HG03196 (cell line): ENCODE measurements around the gene EVI5L.
"Not testable (repeated sequence)": the region's sequence is repeated elsewhere in the genome, so short reads cannot be mapped to it uniquely, and the experiment has no call there.

Experiments
- ATAC-seq: cut with Tn5 transposase; IDR thresholded peaks from one replicate; pipeline ENCODE4 v1.9.1; 2021; ENCODE audit not compliant: unreplicated experiment

Gene EVI5L

DNA sequence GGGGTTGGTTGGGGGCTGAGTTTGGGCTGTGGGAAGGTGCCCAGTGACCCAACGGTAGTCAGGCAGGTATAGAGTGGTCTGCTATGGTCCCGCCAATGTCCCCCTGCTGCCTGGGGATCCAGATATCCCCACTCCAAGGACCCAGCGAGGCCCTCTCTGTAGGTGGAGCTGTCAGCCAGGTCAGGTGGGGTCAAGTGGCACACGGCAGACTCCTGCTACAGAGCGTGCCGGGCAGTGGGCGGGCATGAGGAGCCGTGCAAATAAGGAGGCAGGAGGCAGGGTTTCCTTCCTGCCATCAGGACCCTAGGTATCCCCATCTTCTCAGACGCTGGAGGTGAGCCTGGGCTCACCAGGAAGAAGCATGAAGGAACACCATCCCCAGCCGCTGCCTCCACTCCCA, 14.9 kb downstream of the EVI5L start:
- no peak for ATAC-seq

DNA sequence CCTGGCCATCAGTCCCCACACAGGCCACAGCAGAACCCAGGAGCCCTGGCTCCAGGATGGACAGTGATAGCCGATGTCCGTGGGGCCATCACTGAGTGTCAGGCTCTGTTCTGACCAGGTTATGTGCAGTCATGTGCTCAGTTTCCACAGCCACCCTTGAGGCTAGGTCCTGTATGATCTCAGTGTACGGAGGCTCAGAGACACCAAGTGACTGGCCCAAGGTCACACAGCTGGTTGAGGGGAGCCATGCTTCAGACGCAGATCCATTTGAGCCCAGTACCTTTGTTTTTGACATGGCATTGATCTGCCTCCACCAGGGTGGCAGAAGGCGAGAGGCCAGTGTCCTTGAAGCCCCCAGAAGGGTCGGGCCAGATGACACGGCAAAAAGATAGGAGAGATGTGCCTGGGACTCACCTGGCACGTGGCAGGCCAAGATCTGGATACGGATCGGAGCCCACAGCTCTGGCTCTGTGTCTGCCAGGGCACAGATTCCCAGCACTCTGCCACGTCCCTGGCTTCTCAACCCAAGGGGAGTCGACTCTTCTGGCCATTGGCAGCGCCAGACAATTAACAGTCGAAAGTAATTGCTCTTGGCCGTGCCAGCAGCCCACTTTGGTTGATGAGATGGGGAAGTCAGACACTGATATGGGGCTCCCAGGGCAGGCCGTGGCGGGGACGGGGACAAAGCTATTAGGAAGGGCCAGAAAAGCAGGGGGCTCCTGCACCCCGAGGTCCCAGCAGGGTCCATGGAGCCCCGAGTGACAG, 15.6 kb downstream of the EVI5L start:
- no peak for ATAC-seq

DNA sequence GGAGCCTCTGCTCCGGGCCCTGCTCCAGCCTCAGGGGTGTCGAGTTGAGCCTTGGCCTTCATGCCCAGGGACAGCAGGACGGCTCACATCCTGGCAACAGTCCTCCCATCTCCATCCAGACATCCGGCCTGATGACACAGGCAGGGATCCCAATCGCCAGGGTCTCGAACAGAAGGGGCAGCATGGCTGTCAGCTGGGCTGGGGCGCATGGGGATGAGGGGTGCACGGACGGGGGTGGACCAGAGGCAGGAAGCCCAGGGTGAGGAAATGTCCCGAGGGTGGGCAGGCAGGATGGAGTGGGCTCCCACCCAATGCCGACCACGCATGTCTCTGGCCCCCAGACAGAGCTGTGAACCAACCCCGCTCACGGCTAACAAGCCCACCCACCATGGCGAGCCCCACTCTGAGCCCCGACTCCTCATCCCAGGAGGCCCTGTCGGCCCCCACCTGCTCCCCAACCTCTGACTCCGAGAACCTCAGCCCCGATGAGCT, 16.2 kb downstream of the EVI5L start:
- no peak for ATAC-seq

DNA sequence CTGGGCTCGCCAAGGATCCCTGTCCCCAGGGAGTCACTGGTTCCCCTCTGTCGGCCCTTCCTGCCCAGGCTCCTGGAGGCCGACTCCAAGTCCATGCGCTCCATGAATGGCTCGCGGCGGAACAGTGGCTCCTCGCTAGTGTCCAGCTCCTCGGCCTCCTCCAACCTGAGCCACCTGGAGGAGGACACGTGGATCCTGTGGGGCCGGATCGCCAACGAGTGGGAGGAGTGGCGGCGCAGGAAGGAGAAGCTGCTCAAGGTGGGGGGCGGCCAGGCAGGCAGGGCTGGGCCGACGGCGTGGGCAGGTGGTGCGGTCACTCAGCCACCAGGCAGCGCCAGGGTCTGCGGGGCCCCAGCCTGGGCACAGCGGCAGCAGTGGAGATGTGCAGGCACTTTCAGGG, 17.6 kb downstream of the EVI5L start:
- no peak for ATAC-seq

DNA sequence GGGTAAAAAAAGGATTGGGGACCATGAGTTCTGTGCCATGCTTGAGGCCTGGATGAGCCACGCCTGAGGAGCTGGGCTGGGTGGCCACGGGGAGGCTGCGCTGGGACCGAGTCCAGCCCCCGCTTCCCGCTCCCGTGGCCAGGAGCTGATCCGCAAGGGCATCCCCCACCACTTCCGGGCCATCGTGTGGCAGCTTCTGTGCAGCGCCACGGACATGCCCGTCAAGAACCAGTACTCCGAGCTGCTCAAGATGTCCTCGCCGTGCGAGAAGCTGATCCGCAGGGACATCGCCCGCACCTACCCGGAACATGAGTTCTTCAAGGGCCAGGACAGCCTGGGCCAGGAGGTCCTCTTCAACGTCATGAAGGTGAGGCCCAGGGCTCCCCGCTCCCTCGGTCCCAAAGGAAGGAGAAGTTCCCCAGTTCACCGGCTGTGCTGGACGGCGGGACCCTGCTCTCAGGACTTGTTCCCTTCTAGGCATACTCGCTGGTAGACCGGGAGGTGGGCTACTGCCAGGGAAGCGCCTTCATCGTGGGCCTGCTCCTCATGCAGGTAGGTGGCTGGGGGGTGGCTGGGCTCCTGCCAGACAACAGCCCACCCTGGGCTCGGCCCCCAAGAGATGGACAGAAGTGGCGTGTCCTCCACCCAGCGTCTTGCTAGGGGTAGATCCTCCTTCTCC, 18.9 kb downstream of the EVI5L start:
- ATAC-seq = no peak

DNA sequence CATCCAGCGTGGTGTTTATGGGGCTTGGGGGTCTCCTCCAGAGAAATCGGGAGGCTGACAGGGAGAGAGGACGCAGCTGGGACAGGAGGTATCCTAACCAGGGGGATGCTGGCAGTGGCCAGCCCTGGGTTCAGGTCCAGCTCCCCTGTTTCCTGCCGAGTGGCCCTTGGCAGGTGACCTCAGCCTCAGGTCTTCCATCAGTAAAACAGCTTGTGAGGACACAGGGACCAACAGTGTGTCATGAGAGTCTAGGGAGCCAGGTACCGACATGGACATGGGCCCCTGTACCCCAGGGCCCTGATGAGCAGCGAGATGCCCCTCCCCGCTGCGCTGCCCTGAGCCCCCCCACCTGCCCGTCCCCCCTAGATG, 19.6 kb downstream of the EVI5L start:
- no peak for ATAC-seq

DNA sequence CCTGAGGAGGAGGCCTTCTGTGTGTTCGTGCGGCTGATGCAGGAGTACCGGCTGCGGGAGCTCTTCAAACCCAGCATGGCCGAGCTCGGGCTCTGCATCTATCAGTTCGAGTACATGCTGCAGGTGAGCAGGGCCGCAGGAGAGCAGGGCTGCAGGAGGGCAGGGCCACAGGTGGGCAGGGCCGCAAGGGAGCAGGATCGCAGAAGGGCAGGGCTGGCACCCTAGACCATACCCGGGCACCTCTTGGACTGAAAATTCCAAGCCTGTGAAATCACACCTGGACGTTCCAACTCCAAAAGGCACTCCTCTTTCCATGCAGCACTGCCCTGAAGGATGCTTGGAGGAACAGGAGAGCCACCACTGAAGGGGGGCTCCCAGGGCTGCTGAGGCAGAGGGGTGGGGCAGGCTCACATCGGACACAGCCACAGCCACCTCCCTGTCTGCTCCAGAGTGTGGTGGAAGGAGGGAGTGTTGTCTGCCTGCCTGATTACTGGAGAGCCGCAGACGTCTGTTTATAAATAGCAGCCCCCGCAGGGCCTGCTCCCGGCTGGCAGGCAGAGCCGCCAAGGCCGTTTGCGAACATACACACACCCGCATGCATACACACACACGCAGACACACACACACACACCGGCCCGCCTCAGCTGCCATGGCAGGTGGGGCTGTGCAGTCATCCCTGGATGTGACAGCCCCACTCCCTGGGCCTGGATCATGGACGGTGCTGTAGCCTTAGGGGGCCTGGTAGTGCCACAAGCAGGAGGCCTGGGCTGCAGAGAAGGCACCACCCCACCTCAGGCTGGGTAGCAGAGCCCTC, 20.2 kb downstream of the EVI5L start:
- no peak for ATAC-seq

DNA sequence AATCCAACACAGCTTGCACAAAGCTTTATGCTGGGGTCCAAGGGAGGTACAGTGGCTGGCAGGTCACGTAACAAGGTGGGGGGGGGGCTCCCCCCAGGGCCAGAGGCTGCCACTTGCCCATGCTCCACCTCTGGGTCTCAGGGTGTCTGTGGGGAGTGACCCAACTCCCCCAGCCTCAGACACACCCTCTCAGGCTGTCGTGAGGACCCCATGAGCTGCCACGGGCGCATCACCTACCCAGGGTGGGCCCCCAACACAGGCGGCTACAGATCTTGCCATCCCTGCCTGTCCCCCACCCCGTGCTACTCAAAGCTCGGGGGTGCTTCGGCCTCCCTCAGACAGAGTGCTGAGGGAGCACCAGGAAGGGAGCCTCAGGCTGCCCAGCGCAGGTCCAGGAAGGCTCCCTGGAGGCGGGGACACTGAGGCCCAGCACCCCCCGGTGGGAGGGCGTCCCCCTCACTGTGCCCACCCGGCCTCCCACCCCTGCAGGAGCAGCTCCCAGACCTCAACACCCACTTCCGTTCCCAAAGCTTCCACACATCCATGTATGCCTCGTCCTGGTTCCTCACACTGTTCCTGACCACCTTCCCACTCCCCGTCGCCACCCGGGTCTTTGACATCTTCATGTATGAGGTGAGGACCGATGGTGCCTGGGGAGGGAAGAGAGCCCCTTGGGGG, 21.1 kb downstream of the EVI5L start:
- no peak for ATAC-seq

DNA sequence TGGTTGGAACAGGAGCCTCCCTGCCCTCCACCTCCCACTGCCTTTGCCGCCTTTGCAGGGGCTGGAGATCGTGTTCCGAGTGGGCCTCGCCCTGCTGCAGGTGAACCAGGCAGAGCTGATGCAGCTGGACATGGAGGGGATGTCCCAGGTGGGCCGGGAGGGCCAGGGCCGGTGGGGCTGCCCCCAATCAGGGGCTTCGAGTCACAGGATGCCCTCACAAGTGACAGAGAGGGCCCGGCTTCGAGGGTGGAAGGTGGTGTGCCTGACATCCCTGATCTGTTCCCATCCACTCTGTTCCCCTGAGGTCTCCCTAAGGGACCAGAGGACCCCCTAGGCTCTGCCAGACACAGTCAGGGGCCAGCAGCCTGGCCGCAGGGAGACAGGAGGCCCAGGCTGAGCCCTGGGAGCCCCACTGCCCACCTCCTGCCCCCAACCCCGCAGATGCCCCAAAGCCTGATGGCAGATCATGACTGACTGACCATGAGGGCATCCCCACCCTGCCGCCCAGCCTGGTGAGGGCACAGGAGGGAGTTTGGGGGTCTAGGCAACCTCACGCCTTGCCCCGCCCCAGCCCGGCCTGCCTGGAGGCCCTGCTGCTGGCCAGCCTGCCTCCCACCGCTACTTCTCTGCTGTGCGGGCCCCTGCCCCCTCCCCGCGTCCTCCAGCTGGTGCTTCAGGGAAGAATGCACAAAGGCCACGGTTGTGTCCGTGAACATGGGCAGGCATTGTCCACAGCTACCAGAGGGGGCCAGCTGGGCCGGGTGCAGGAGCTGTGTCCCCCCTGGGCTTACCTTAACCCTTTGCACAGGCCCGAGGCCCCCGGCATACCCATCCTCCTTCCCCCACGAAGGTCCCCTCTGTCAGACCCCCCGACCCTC, 21.8 kb downstream of the EVI5L start:
- ATAC-seq = no peak

DNA sequence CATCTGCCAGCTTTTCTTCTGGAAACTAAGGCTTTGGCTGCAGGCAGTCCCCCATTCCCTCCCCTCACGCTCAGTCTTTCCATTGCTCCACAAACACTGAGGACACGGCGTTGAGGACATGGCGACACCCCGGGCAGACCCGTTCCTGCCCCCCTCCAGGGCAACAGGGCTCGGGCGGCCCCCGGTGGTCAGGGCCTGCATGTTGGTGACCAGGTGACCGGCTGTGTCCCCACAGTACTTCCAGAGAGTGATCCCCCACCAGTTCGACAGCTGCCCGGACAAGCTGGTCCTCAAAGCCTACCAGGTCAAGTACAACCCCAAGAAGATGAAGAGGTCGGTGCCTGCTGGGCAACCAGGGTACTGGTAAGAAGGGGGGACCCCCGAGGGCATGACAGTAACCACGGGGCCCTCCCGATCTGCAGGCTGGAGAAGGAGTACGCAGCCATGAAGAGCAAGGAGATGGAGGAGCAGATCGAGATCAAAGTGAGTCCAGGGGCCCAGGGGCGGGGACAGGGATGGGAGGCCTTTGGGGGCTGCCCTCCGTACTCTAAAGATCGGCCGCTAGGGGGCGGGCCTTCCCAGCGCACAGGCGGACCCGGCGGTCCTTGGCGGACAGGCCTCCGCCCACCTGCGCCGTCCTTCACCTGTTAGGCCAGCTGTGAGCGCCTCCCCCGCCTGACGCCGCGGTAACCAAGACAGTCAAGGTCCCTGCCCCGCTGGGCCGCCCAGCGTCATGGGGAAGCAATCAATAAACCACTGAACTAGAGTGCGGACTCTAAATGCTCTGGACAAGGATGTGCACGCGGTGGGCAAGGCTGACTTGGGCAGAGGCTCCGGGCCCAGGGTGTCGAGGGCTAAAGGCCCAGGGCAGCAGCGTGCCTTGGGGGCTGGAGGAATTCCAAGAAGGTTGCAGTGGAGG, 23.1 kb downstream of the EVI5L start:
- ATAC-seq = no peak

DNA sequence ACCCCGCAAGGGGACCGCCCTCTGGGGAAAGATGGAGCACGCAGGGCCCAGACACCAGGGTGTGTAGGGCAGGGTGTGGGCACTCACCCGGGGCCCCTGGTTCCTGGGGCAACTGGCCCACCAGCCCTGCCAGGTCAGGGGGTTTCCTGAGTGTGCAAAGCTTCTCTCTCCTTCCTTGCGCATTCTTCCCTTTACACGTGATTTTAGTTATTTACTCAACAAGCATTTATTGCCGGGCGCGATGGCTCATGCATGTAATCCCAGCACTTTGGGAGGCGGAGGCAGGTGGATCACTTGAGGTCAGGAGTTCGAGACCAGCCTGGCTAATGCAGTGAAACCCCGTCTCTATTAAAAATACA, 23.7 kb downstream of the EVI5L start:
- ATAC-seq = no peak

DNA sequence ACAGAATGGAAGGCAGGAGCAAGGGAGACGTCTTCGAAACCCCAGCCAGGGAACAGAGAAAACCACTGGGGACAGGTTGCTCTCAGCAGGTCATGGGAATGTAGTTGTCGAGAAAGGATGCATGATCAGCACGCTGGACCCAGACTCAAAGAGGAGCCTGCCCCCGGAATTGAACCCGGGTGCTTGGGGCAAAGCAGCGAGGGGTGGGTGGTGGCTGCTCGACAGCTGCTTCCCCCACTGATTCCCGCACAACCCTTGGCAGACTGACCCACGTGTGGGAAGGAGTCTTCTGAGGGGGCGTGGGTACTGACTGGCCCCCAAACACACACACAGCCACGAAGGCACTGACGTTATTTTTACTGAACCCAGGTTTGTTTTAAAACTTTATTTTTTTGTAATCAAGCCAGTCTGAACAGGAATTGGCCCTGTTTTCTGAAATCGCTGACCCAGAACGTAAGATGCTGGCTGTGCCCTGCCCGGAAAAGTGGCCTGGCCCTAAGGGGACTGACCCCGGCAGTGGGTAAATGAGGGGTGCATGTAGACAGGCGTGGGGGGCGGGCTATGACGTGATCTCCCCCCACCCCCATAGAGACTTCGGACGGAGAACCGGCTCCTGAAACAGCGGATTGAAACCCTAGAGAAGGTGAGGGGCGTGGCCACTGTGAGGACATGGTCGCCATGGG, 25.5 kb downstream of the EVI5L start:
- no peak for ATAC-seq

DNA sequence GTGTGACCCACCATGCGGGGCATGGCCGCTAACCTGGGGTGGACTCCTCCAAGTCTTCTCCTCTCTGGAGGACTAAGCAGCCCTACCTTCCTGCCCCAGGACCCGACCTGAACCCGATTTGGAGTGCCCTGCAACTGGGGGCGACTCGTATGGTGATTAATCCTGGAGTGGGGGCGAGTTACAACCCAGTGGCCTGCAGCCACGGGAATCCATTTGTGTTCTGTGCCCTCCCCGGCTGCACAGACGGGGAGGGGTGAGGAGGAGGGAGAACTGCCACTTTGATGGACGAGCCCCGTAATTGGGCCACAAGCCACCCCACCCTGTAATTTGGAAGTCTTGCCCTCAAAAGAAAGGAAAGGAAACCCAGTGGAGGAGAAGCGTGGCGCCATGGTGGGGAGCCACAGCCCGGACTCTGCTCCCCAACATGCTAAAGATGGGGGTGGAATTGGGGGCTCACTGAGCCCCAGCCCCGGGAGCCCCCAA, 26.1 kb downstream of the EVI5L start:
- no peak for ATAC-seq

DNA sequence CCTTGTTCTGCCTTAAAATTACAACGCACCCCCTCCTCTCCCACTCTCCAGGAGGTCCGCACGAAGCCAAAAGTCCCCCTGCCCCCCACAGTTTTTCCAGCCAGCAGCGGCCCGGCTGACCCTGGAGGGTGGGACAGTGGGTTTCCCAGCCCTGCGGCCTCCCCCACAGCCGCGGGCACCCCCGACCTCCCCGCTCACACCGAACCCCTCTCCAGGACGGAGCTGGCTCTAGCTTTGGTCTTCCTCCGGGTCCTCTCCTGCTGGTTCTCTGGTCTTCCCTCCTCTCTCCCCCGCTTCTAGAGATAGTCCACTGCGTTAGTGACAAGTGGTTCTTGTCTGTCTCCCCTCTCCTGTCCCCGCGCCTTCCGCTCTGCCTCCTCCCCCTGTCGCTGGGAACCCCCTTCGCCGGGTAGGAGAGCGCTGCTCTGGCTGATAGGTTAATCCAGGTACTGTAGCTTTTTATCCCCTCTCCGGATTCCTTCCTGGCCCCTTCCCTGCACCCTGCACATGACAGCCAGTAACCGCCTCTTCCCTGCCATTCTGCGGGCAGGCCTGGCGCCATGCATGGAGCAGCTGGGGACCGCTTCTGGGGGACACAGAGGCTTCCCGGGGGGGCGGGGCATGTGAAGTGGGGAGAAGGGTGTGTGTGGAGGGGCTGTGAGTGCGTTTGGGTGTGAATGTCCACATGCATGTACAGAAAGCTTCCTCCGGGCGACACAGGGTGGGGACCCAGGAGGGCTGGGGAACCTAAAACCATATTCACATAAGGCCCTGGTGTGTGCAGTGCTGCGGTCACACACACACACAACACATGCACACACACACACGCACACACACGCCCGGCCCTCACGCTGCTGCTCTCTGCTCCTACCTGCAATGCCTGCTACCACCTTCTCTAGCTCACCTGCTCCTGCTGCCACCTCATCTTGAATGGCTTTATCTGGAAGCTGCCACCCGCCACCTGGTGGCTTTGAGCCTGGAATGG, 27.0 kb downstream of the EVI5L start:
- ATAC-seq = no peak

DNA sequence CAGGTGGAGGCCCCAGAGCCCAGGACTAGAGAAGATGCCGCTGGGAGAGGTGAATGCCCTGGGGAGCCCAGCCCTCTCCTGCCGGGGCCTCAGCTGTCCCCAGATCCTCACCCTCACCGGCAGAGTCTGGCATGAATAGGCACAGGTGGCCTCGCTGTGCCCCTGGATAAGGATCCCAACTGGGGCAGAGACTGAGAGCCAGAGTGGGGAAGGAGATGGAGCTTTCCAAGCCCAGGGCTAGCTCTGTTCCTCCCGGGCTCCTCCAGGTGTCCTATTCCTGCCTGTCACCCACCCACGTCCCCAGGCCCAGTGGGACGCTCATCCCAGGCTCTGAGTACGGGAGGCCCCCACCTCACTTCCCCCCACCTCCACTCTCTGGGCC, 27.7 kb downstream of the EVI5L start:
- no peak for ATAC-seq

DNA sequence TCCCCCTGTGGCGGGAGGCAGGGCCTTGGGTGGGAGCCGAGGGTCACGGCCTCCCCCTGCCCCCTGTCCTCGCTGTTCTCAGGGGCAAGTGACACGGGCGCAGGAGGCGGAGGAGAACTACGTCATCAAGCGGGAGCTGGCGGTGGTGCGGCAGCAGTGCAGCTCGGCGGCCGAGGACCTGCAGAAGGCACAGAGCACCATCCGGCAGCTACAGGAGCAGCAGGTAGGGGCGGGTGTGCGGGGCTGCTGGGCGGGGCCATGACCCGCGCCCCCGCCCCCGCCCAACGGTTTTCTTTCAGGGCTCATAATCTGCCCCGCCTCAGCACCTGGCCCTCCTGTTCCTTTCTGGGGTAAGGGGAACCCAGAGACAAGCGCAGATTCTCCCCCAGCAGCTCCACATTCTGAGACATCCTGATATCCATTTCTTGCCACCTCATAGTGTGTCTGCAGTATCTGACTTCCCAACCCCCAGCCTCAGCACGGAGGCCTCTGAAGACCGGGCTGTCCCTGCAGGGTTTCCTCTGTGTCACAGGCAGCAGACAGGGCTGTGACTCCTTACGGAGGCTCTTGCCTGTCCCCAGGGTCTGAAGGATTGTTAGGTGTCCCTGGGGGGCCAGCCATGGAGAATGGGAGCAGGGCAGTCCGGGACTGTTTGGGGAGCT, 28.2 kb downstream of the EVI5L start:
- ATAC-seq = no peak

DNA sequence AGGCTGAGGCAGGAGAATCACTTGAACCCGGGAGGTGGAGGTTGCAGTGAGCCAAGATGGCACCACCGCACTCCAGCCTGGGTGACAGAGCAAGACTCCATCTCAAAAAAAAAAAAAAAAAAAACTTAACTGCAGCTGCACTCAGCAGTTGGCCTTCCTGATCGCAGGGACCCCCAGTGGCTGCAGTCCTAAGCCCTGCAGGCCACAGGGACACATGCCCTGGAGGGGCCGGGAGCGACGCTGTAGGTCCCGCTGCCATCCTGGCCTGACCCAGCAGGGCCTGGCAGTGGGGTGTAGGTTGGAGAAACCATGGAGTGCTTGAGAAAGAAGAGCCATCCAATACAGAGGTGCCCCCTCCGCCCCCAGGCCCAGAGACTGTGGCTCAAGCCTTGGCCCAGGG, 29.1 kb downstream of the EVI5L start:
- ATAC-seq = not testable (repeated sequence)
